ENCODE measurements around the gene SLC22A15. TPM values are rescaled to one million over a fixed set of nuclear protein-coding genes. Genes with fewer than 3 reads are reported as not detected.

SLC22A15 gene
- polyA plus RNA-seq, 1 donor (not counting 4 experiments of a cell fraction or from before 2014, with no cell fraction given) = 14.9 TPM

DNA sequence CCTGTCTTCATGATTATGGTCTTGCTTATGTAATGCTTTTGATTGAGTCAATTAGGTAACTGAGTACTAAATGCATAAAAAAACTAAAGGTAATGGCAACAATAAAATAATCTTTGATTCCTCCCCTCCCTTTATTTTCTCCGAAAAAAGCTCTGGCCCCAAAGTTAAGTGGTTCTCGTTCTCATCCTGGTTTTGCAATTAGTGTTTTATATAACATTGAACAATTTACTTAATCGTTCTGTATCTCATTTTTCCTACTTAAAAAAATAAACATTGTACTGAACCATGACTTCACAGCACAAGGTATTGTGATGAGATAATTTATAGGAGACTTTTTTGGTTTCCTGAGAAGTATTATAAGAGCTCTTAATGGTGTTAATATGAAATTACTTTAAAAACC, 11.3 kb downstream of the SLC22A15 start:
- H3K4me2 ChIP-seq (ENCODE audit: control insufficient read depth, extremely low read depth, insufficient read depth, low read depth, low read length) = no peak overlapping the region
- peaks cover 33% of the 10 kb centered on the region for H4K20me1 ChIP-seq (ENCODE audit: control insufficient read depth, extremely low read depth, insufficient read depth, low read length)
- dilution Hi-C loops (cut with MboI; ENCODE audit: extremely low pct_ligation_motif_present, low sequenced_read_pairs) = loop anchor here (25.0 kb wide), 1 partner anchor 175 kb away; no protein-coding TSS in a partner anchor
- no peak overlapping the region for H3K9ac ChIP-seq (ENCODE audit: control insufficient read depth, extremely low read depth, insufficient read depth, low read length)
- no peaks in the 10 kb centered on the region for H3K9me3 ChIP-seq (ENCODE audit: control insufficient read depth, low read depth, low read length)
- peaks cover 6% of the 10 kb centered on the region for H3K9me1 ChIP-seq (ENCODE audit: control insufficient read depth, extremely low read depth, insufficient read depth, low read length)
- FAIRE-seq (no peak), DNase-seq (ENCODE audit: low read depth, low spot score) (no peak)
- H3K79me2 ChIP-seq (ENCODE audit: control insufficient read depth, insufficient read depth, low read length) = peaks cover 80% of the 10 kb centered on the region
- no peaks in the 10 kb centered on the region for H3K27me3 ChIP-seq (ENCODE audit: control insufficient read depth, extremely low read depth, insufficient read depth, low read length)
- peaks cover 17 to 27% of the 10 kb centered on the region in 2 experiments for H3K36me3 ChIP-seq (ENCODE audit: control insufficient read depth in 2 of 2, extremely low read depth in 1 of 2, insufficient read depth in 2 of 2, low read length in 2 of 2)
- H2AFZ ChIP-seq (ENCODE audit: control insufficient read depth, low read length) = no peak overlapping the region
- no peak overlapping the region for H3K4me3 ChIP-seq (ENCODE audit: control insufficient read depth in 2 of 3, extremely low read depth in 1 of 3, insufficient read depth in 2 of 3, low read depth in 1 of 3, low read length in 3 of 3)
- TF ChIP-seq, protein P1, sequence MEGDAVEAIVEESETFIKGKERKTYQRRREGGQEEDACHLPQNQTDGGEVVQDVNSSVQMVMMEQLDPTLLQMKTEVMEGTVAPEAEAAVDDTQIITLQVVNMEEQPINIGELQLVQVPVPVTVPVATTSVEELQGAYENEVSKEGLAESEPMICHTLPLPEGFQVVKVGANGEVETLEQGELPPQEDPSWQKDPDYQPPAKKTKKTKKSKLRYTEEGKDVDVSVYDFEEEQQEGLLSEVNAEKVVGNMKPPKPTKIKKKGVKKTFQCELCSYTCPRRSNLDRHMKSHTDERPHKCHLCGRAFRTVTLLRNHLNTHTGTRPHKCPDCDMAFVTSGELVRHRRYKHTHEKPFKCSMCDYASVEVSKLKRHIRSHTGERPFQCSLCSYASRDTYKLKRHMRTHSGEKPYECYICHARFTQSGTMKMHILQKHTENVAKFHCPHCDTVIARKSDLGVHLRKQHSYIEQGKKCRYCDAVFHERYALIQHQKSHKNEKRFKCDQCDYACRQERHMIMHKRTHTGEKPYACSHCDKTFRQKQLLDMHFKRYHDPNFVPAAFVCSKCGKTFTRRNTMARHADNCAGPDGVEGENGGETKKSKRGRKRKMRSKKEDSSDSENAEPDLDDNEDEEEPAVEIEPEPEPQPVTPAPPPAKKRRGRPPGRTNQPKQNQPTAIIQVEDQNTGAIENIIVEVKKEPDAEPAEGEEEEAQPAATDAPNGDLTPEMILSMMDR (optimal IDR thresholded peaks at IDR 0.05 in 1 of 3, IDR thresholded peaks at IDR 0.05 in 1 of 3, conservative IDR thresholded peaks at IDR 0.05 in 1 of 3; ENCODE audit: extremely low read depth in 1 of 3, insufficient read depth in 2 of 3, low read length in 3 of 3) = no peak
- no peak for TF ChIP-seq EZH2 (IDR thresholded peaks at IDR 0.05; ENCODE audit: low read length)
- no peak overlapping the region for H3K27ac ChIP-seq (ENCODE audit: control insufficient read depth, insufficient read depth, low read length)
- H3K4me1 ChIP-seq (ENCODE audit: control insufficient read depth, extremely low read depth, insufficient read depth, low read length) = no peaks in the 10 kb centered on the region

DNA sequence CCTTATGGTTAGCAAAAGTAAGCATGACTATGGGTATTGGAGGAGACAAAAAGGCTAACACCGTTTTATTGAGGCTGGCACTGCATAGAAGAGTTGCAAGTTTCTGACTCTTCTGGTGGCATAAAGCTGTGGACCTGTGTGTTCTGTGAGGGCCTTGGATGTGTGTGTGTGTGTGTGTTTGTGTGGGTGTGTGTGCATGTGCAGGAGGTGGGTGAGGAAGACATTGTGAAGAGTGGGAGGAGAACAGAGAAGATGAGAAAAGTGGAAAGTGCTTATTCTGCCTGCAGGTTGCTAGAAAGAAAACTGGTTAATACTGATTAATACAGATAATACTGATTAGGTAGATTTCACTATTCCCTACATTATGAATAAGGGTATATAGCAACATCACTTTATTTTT, 12.6 kb downstream of the SLC22A15 start:
- peaks cover 3% of the 10 kb centered on the region for H3K9me1 ChIP-seq (ENCODE audit: control insufficient read depth, extremely low read depth, insufficient read depth, low read length)
- H3K4me3 ChIP-seq (ENCODE audit: control insufficient read depth in 2 of 3, extremely low read depth in 1 of 3, insufficient read depth in 2 of 3, low read depth in 1 of 3, low read length in 3 of 3) = no peak overlapping the region
- H3K36me3 ChIP-seq (ENCODE audit: control insufficient read depth in 2 of 2, extremely low read depth in 1 of 2, insufficient read depth in 2 of 2, low read length in 2 of 2) = peaks cover 21 to 36% of the 10 kb centered on the region in 2 experiments
- no peaks in the 10 kb centered on the region for H3K4me1 ChIP-seq (ENCODE audit: control insufficient read depth, extremely low read depth, insufficient read depth, low read length)
- no peaks in the 10 kb centered on the region for H3K9me3 ChIP-seq (ENCODE audit: control insufficient read depth, low read depth, low read length)
- H3K9ac ChIP-seq (ENCODE audit: control insufficient read depth, extremely low read depth, insufficient read depth, low read length) = no peak overlapping the region
- H4K20me1 ChIP-seq (ENCODE audit: control insufficient read depth, extremely low read depth, insufficient read depth, low read length) = peaks cover 27% of the 10 kb centered on the region
- dilution Hi-C loops (cut with MboI; ENCODE audit: extremely low pct_ligation_motif_present, low sequenced_read_pairs) = loop anchor here (25.0 kb wide), 1 partner anchor 177 kb away; no protein-coding TSS in a partner anchor
- peaks cover 79% of the 10 kb centered on the region for H3K79me2 ChIP-seq (ENCODE audit: control insufficient read depth, insufficient read depth, low read length)
- no peak for FAIRE-seq
- no peak overlapping the region for H3K27ac ChIP-seq (ENCODE audit: control insufficient read depth, insufficient read depth, low read length)
- no peak overlapping the region for H3K4me2 ChIP-seq (ENCODE audit: control insufficient read depth, extremely low read depth, insufficient read depth, low read depth, low read length)
- no peak for TF ChIP-seq EZH2 (IDR thresholded peaks at IDR 0.05; ENCODE audit: low read length)
- TF ChIP-seq, protein P1 (optimal IDR thresholded peaks at IDR 0.05 in 1 of 3, IDR thresholded peaks at IDR 0.05 in 1 of 3, conservative IDR thresholded peaks at IDR 0.05 in 1 of 3; ENCODE audit: extremely low read depth in 1 of 3, insufficient read depth in 2 of 3, low read length in 3 of 3) = no peak
- H3K27me3 ChIP-seq (ENCODE audit: control insufficient read depth, extremely low read depth, insufficient read depth, low read length) = no peaks in the 10 kb centered on the region
- DNase-seq (ENCODE audit: low read depth, low spot score) = no peak
- H2AFZ ChIP-seq (ENCODE audit: control insufficient read depth, low read length) = no peak overlapping the region

Measured in keratinocyte (primary cell).